Measurements from ENCODE around the gene QSER1. TPM values are rescaled to one million over a fixed set of nuclear protein-coding genes. Genes with fewer than 3 reads are reported as not detected.

Gene QSER1
- total RNA-seq, 1 donor from 2014 or later = 21.6 TPM

GRCh38 chr11:32991898-32992297 is 99.3 kb downstream of the QSER1 start:
- no peaks in the 10 kb centered on the region for H3K27me3 ChIP-seq (ENCODE audit: control insufficient read depth, insufficient read depth, low read length)
- H3K4me3 ChIP-seq (ENCODE audit: low read depth, low read length) = no peak overlapping the region
- TF ChIP-seq CTCF (IDR thresholded peaks at IDR 0.05; ENCODE audit: insufficient read depth, low read length, poor library complexity, severe bottlenecking) = no peak
- DNase-seq (ENCODE audit: low read depth) = no peak
- H3K36me3 ChIP-seq (ENCODE audit: control insufficient read depth, insufficient read depth, low read length) = no peaks in the 10 kb centered on the region

GRCh38 chr11:33000181-33000580 is 107.6 kb downstream of the QSER1 start:
- peak; percentile 42 for DNase-seq (ENCODE audit: low read depth)
- Histone ChIP-seq H3K36me3 (ENCODE audit: control insufficient read depth, insufficient read depth, low read length) (no peaks in the 10 kb centered on the region), H3K27me3 (ENCODE audit: control insufficient read depth, insufficient read depth, low read length) (no peaks in the 10 kb centered on the region), H3K4me3 (ENCODE audit: low read depth, low read length) (no peak overlapping the region)
- TF ChIP-seq CTCF (IDR thresholded peaks at IDR 0.05; ENCODE audit: insufficient read depth, low read length, poor library complexity, severe bottlenecking) = no peak

- H3K36me3 ChIP-seq (ENCODE audit: control insufficient read depth, insufficient read depth, low read length) = no peaks in the 10 kb centered on the region
- H3K4me3 ChIP-seq (ENCODE audit: low read depth, low read length) = no peak overlapping the region
- DNase-seq (ENCODE audit: low read depth) = no peak
- H3K27me3 ChIP-seq (ENCODE audit: control insufficient read depth, insufficient read depth, low read length) = no peaks in the 10 kb centered on the region
- TF ChIP-seq CTCF (IDR thresholded peaks at IDR 0.05; ENCODE audit: insufficient read depth, low read length, poor library complexity, severe bottlenecking) = no peak
Measured at GRCh38 chr11:33001281-33001680, 108.7 kb downstream of the QSER1 start.

GRCh38 chr11:33001751-33002542 is 109.3 kb downstream of the QSER1 start:
- H3K4me3 ChIP-seq (ENCODE audit: low read depth, low read length) = no peak overlapping the region
- H3K27me3 ChIP-seq (ENCODE audit: control insufficient read depth, insufficient read depth, low read length) = no peaks in the 10 kb centered on the region
- no peaks in the 10 kb centered on the region for H3K36me3 ChIP-seq (ENCODE audit: control insufficient read depth, insufficient read depth, low read length)
- TF ChIP-seq CTCF (IDR thresholded peaks at IDR 0.05; ENCODE audit: insufficient read depth, low read length, poor library complexity, severe bottlenecking) = no peak
- DNase-seq (ENCODE audit: low read depth) = no peak

GRCh38 chr11:33005175-33005574 is 112.6 kb downstream of the QSER1 start:
- no peak for TF ChIP-seq CTCF (IDR thresholded peaks at IDR 0.05; ENCODE audit: insufficient read depth, low read length, poor library complexity, severe bottlenecking)
- H3K4me3 ChIP-seq (ENCODE audit: low read depth, low read length) = no peak overlapping the region
- H3K27me3 ChIP-seq (ENCODE audit: control insufficient read depth, insufficient read depth, low read length) = no peaks in the 10 kb centered on the region
- no peaks in the 10 kb centered on the region for H3K36me3 ChIP-seq (ENCODE audit: control insufficient read depth, insufficient read depth, low read length)
- DNase-seq (ENCODE audit: low read depth) = no peak

- TF ChIP-seq CTCF (IDR thresholded peaks at IDR 0.05; ENCODE audit: insufficient read depth, low read length, poor library complexity, severe bottlenecking) = no peak
- H3K36me3 ChIP-seq (ENCODE audit: control insufficient read depth, insufficient read depth, low read length) = no peaks in the 10 kb centered on the region
- no peaks in the 10 kb centered on the region for H3K27me3 ChIP-seq (ENCODE audit: control insufficient read depth, insufficient read depth, low read length)
- no peak overlapping the region for H3K4me3 ChIP-seq (ENCODE audit: low read depth, low read length)
- no peak for DNase-seq (ENCODE audit: low read depth)
Measured at GRCh38 chr11:33006010-33006409, 113.4 kb downstream of the QSER1 start.

Data from kidney epithelial cell (primary cell).